ENCODE data around the gene KLK5.

GRCh38 chr19:50924586-50924985 is 28.3 kb downstream of the KLK5 start:
- TF ChIP-seq POLR2A (IDR thresholded peaks at IDR 0.05; ENCODE audit: low read depth, low read length) (no peak), POLR2AphosphoS5 (IDR thresholded peaks at IDR 0.05; ENCODE audit: low read depth, low read length) (no peak), TAF1 (IDR thresholded peaks at IDR 0.05; ENCODE audit: low read depth, low read length) (no peak), SPI1 (IDR thresholded peaks at IDR 0.05; ENCODE audit: low read depth, low read length) (no peak)

All from GM12891 (cell line).